NCI-H526 (cell line): ENCODE data around the gene NFIB.

ENCODE experiments used
- DNase-seq, 2 experiments: peaks; one replicate each; lab custom pipeline; 2025; lab: John Stamatoyannopoulos, UW

The NFIB gene

GRCh38 chr9:14188011-14188410 lies 125.9 kb downstream of the NFIB start:
- no peak for DNase-seq

- no peak for DNase-seq
These were observed 127.8 kb downstream of the NFIB start for GRCh38 chr9:14186096-14186495.

GRCh38 chr9:14185016-14185415 lies 128.9 kb downstream of the NFIB start:
- DNase-seq, result no peak

GRCh38 chr9:14183001-14183400 lies 130.9 kb downstream of the NFIB start:
- no peak for DNase-seq

- no peak for DNase-seq
These were observed 132.9 kb downstream of the NFIB start for GRCh38 chr9:14180960-14181537.

- no peak for DNase-seq
These were observed 133.6 kb downstream of the NFIB start for GRCh38 chr9:14180093-14180959.

GRCh38 chr9:14179449-14179848 lies 134.5 kb downstream of the NFIB start:
- peak; percentile 49 to 62 for DNase-seq

GRCh38 chr9:14175778-14176177 lies 138.2 kb downstream of the NFIB start:
- DNase-seq, result no peak

GRCh38 chr9:14173713-14174112 lies 140.2 kb downstream of the NFIB start:
- DNase-seq, result no peak

- no peak for DNase-seq
These were observed 142.9 kb downstream of the NFIB start for GRCh38 chr9:14170973-14171596.

- DNase-seq, result no peak
These were observed 143.5 kb downstream of the NFIB start for GRCh38 chr9:14170392-14170931.

GRCh38 chr9:14168381-14168780 lies 145.6 kb downstream of the NFIB start:
- no peak for DNase-seq

- no peak for DNase-seq
These were observed 148.4 kb downstream of the NFIB start for GRCh38 chr9:14165376-14166035.

- DNase-seq, result no peak
These were observed 149.0 kb downstream of the NFIB start for GRCh38 chr9:14164908-14165307.

- no peak for DNase-seq
These were observed 154.3 kb downstream of the NFIB start for GRCh38 chr9:14159440-14160216.

GRCh38 chr9:14158916-14159315 lies 155.0 kb downstream of the NFIB start:
- no peak for DNase-seq

GRCh38 chr9:14158136-14158813 lies 155.7 kb downstream of the NFIB start:
- no peak for DNase-seq

GRCh38 chr9:14157191-14157590 lies 156.8 kb downstream of the NFIB start:
- DNase-seq, result no peak

GRCh38 chr9:14156046-14156445 lies 157.9 kb downstream of the NFIB start:
- DNase-seq, result no peak

- DNase-seq, result no peak
These were observed 158.7 kb downstream of the NFIB start for GRCh38 chr9:14155237-14155636.

- DNase-seq, result peak; percentile 28 to 34
These were observed 160.6 kb downstream of the NFIB start for GRCh38 chr9:14153310-14153720.
